Smooth muscle cell (in vitro differentiated cells): ENCODE results near the gene CADPS2. TPM values are rescaled to one million over a fixed set of nuclear protein-coding genes. Genes with fewer than 3 reads are reported as not detected.

ENCODE experiments used
- DNase-seq: peaks from one replicate; lab custom pipeline; 2025; ENCODE audit not compliant: unreplicated experiment; lab: John Stamatoyannopoulos, UW
- H2AFZ ChIP-seq: fragments of 200-600 bp; sonication (generic); 2 replicates; pipeline ENCODE4 v1.6.0; 2016; ENCODE audit warnings: antibody characterized with exemption, low read depth, mild to moderate bottlenecking
- H3F3A ChIP-seq: fragments of 200-600 bp; sonication (generic); 2 replicates; pipeline ENCODE4 v1.6.0; 2017; ENCODE audit warnings: antibody characterized with exemption, low read depth
- H3K27ac ChIP-seq: fragments of 200-600 bp; sonication (generic); 2 replicates; pipeline ENCODE4 v1.5.1; 2016; ENCODE audit warnings: low read depth, mild to moderate bottlenecking
- H3K27me3 ChIP-seq: fragments of 200-600 bp; sonication (generic); 2 replicates; pipeline ENCODE4 v1.6.1; 2016; ENCODE audit warnings: low read depth, mild to moderate bottlenecking
- H3K36me3 ChIP-seq: fragments of 200-600 bp; sonication (generic); 2 replicates; pipeline ENCODE4 v1.5.1; 2016; ENCODE audit warnings: low read depth
- H3K4me1 ChIP-seq: fragments of 200-600 bp; sonication (generic); 2 replicates; pipeline ENCODE4 v1.5.1; 2016; ENCODE audit warnings: low read depth
- H3K4me2 ChIP-seq: fragments of 200-600 bp; sonication (generic); 2 replicates; pipeline ENCODE4 v1.6.0; 2016; ENCODE audit warnings: mild to moderate bottlenecking
- H3K4me3 ChIP-seq: fragments of 200-600 bp; sonication (generic); 2 replicates; pipeline ENCODE4 v1.5.1; 2016; ENCODE audit warnings: mild to moderate bottlenecking
- H3K79me2 ChIP-seq: fragments of 200-600 bp; sonication (generic); 2 replicates; pipeline ENCODE4 v1.6.0; 2016; ENCODE audit warnings: low read depth, mild to moderate bottlenecking
- H3K9ac ChIP-seq: fragments of 200-600 bp; sonication (generic); 2 replicates; pipeline ENCODE4 v1.6.0; 2016; ENCODE audit warnings: low read depth
- H3K9me3 ChIP-seq: fragments of 200-600 bp; sonication (generic); replicated peaks from 2 replicates; pipeline ENCODE4 v1.5.1; 2016; ENCODE audit warnings: low read depth
- H4K20me1 ChIP-seq: fragments of 200-600 bp; sonication (generic); 2 replicates; pipeline ENCODE4 v1.6.0; 2016; ENCODE audit warnings: low read depth
- CTCF ChIP-seq: fragments of 200-600 bp; sonication (generic); IDR thresholded peaks from 2 replicates; pipeline ENCODE4 v1.5.1; 2017; ENCODE audit warnings: borderline replicate concordance, mild to moderate bottlenecking, antibody characterized with exemption; ENCODE audit not compliant: insufficient read depth, poor library complexity, severe bottlenecking
- WGBS: methylation state at CpG from one replicate; pipeline ENCODE4 v1.1.7; 2016; ENCODE audit warnings: low lambda C conversion rate; 5-methylcytosine and 5-hydroxymethylcytosine counted together
- polyA plus RNA-seq: library from polyadenylated mRNA; unstranded; fragments of >200 nt; fragmentation: Nextera tagmentation; extraction: Ambion mirVana; gene quantifications from 2 replicates; pipeline ENCODE4 v1.2.1, GENCODE V29; 2016
- total RNA-seq: library from RNA; depleted of rRNA; stranded (reverse); fragments of >200 nt; gene quantifications from 2 replicates; pipeline ENCODE4 v1.2.3, GENCODE V29; 2014

The CADPS2 gene
- total and polyA plus RNA-seq, 2 experiments from 2014 or later = 8.5 to 15.6 TPM

GRCh38 chr7:122677149-122677548 lies 209.1 kb downstream of the CADPS2 start:
- Histone ChIP-seq H3K4me1 (no peaks in the 10 kb centered on the region), H3F3A (no peaks in the 10 kb centered on the region), H3K9me3 (no peaks in the 10 kb centered on the region), H2AFZ (no peak overlapping the region), H3K9ac (no peak overlapping the region), H4K20me1 (no peaks in the 10 kb centered on the region), H3K27ac (no peak overlapping the region), H3K36me3 (no peaks in the 10 kb centered on the region), H3K4me2 (no peak overlapping the region), H3K27me3 (no peaks in the 10 kb centered on the region), H3K4me3 (no peak overlapping the region), H3K79me2 (no peaks in the 10 kb centered on the region)
- no peak for DNase-seq
- TF ChIP-seq CTCF = no peak
- 59% methylated on average over 1 of the region's 1 CpG for WGBS

DNA sequence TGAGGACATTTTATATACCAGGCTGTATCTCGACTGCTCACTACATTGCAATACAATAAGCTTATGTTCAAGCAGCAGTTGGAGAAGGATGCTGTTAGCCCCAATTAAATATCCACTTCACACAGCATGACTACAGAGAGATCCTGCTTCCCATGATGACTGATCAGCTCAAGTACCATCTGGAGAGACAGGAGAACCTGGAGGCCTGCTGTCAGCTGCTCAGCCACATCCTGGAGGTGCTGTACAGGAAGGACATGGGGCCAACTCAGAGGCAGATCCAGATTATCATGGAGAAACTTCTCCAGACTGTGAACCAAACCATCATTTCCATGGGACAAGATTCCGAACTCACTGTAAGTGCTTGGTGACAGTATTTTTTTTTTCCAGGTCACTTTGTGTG lies 209.8 kb downstream of the CADPS2 start:
- no peaks in the 10 kb centered on the region for H3F3A ChIP-seq
- no peaks in the 10 kb centered on the region for H3K79me2 ChIP-seq
- no peak for TF ChIP-seq CTCF
- no peaks in the 10 kb centered on the region for H3K4me1 ChIP-seq
- no peaks in the 10 kb centered on the region for H3K36me3 ChIP-seq
- no peak overlapping the region for H2AFZ ChIP-seq
- DNase-seq = no peak
- H3K27ac ChIP-seq = no peak overlapping the region
- no peaks in the 10 kb centered on the region for H4K20me1 ChIP-seq
- no peak overlapping the region for H3K4me2 ChIP-seq
- H3K9ac ChIP-seq = no peak overlapping the region
- H3K9me3 ChIP-seq = no peaks in the 10 kb centered on the region
- no peaks in the 10 kb centered on the region for H3K27me3 ChIP-seq
- H3K4me3 ChIP-seq = no peak overlapping the region
- WGBS = 94% methylated on average over 2 of the region's 2 CpGs

- H3K4me2 ChIP-seq = no peak overlapping the region
- H3K27ac ChIP-seq = no peak overlapping the region
- no peaks in the 10 kb centered on the region for H3K9me3 ChIP-seq
- no peaks in the 10 kb centered on the region for H3F3A ChIP-seq
- no peak overlapping the region for H3K9ac ChIP-seq
- H2AFZ ChIP-seq = no peak overlapping the region
- no peak overlapping the region for H3K4me3 ChIP-seq
- no peaks in the 10 kb centered on the region for H3K79me2 ChIP-seq
- no peaks in the 10 kb centered on the region for H3K36me3 ChIP-seq
- no peaks in the 10 kb centered on the region for H4K20me1 ChIP-seq
- WGBS = 95% methylated on average over 7 of the region's 7 CpGs
- no peaks in the 10 kb centered on the region for H3K4me1 ChIP-seq
- TF ChIP-seq CTCF = no peak
- no peaks in the 10 kb centered on the region for H3K27me3 ChIP-seq
- no peak for DNase-seq
These were observed 210.6 kb downstream of the CADPS2 start for GRCh38 chr7:122675621-122676020.

DNA sequence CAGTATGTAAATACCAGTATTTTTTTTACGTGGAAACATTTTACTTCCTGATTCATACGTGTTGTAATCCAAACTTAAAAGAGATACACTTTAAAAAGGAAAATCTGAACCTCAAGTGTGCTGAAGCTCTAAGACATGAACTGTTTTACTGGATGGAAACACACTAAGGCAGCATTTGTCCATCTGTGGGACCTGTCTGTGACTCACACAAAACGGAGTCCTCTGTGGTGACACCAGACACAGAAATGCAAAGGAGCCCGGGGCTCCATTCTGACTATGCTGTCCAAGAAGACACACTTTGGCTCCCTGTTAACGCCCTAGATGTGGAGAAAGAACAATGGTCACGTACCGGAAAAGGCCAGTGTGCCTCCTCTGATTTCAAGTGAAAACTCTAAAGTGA lies 211.2 kb downstream of the CADPS2 start:
- WGBS = 56% methylated on average over 7 of the region's 7 CpGs
- no peak overlapping the region for H2AFZ ChIP-seq
- H3F3A ChIP-seq = no peaks in the 10 kb centered on the region
- H3K27ac ChIP-seq = peak overlapping the region; percentile 39
- H3K9me3 ChIP-seq = no peaks in the 10 kb centered on the region
- no peaks in the 10 kb centered on the region for H4K20me1 ChIP-seq
- peak overlapping the region; percentile 39 for H3K4me2 ChIP-seq
- DNase-seq = no peak
- H3K27me3 ChIP-seq = no peaks in the 10 kb centered on the region
- H3K79me2 ChIP-seq = no peaks in the 10 kb centered on the region
- no peak overlapping the region for H3K9ac ChIP-seq
- TF ChIP-seq CTCF = no peak
- no peaks in the 10 kb centered on the region for H3K4me1 ChIP-seq
- H3K4me3 ChIP-seq = no peak overlapping the region
- H3K36me3 ChIP-seq = no peaks in the 10 kb centered on the region
